Astrocyte of the cerebellum (primary cell): Measurements from ENCODE around the gene ETF1.

Source experiments
- DNase-seq: peaks from one replicate; pipeline ENCODE4 v3.0.0-alpha.2; 2011; ENCODE audit warnings: low read depth
- H3K4me3 ChIP-seq: 2 replicates; pipeline ENCODE4 v1.5.1; 2011; ENCODE audit warnings: mild to moderate bottlenecking, low read depth, low read length, moderate library complexity
- in situ Hi-C: cut with HindIII; loops from 2 replicates; pipeline ENCODE4 v1.10.0; 2017; ENCODE audit warnings: low sequenced_read_pairs
- TF ChIP-seq, protein P1 (sequence below): IDR thresholded peaks from 2 replicates; pipeline ENCODE4 v1.5.1; 2012; ENCODE audit warnings: low read length, low read depth, moderate library complexity, mild to moderate bottlenecking; ENCODE audit errors: missing control alignments

The ETF1 gene

DNA sequence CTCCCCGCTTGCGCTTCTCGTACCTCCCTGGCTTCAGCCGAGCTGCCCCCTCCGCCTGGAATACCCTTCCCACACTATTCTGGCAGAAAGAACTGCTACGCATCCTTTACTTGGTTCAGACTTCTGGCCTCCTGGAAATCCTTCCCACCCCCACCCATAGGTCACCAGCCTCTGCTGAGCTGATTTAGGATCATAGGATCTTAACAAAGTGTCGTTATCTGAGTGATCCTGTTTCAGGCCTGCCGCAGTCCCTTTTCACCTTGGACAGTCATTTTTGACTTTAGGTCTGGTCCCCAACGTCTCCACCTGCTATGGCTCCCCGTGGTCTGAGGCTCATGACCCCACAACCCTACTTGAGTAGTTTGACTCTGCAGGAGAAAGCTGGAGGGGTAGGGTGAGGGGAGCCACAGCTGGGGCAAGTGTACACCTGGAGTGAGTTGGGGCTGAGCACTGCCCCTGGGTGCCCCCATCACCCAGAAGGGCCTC, 50.4 kb downstream of the ETF1 start:
- in situ Hi-C loops: no loop called here
- no peak for DNase-seq
- peak overlapping the region; percentile 50 for H3K4me3 ChIP-seq
- TF ChIP-seq, protein P1, sequence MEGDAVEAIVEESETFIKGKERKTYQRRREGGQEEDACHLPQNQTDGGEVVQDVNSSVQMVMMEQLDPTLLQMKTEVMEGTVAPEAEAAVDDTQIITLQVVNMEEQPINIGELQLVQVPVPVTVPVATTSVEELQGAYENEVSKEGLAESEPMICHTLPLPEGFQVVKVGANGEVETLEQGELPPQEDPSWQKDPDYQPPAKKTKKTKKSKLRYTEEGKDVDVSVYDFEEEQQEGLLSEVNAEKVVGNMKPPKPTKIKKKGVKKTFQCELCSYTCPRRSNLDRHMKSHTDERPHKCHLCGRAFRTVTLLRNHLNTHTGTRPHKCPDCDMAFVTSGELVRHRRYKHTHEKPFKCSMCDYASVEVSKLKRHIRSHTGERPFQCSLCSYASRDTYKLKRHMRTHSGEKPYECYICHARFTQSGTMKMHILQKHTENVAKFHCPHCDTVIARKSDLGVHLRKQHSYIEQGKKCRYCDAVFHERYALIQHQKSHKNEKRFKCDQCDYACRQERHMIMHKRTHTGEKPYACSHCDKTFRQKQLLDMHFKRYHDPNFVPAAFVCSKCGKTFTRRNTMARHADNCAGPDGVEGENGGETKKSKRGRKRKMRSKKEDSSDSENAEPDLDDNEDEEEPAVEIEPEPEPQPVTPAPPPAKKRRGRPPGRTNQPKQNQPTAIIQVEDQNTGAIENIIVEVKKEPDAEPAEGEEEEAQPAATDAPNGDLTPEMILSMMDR: no peak

DNA sequence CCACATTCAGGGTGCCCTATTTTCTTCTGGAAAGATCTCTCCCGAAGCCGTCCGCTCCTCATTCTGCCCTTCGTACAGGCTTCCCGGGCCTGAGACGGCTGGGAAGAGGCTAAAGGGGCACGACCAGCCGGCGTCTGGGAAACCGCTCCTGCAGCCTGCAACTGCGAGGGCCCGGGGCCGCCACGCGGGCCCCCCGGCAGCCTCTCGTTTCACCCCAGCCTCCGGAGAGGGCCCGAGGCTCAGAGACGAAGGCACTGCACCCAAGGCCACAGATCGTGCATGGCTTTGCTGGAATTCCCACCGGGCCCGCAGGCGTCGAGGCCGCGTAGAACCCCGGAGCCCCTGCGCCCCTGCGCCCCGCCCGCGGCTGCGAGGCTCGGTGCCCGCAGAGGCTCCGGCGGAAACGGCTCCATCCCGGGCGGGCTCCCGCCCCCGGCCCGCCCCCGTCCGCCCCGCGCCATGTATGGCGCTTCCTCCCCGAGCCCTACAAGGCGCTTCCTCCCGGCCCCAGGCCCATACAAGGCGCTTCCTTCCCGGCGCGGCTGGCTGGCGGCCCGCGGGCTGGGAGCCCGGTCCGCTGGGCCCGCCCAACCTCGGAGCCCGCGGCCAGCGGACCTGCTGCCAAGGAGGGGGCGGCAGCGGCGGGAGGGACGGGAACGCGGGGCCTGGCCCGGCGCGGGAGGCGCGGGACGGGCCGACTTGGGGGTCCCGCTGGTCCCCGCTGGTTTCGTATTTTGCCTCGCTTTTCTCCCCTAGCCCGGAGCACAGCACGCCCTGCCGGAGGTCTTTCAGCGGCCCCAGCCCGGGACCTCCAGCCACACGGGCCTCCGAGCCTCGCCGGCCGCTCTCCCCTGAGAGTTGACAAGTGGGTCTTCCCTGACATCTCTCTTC, 51.1 kb downstream of the ETF1 start:
- DNase-seq: peak; percentile 74
- TF ChIP-seq, protein P1: no peak
- peak overlapping the region; percentile 50 for H3K4me3 ChIP-seq
- in situ Hi-C loops: no loop called here

DNA sequence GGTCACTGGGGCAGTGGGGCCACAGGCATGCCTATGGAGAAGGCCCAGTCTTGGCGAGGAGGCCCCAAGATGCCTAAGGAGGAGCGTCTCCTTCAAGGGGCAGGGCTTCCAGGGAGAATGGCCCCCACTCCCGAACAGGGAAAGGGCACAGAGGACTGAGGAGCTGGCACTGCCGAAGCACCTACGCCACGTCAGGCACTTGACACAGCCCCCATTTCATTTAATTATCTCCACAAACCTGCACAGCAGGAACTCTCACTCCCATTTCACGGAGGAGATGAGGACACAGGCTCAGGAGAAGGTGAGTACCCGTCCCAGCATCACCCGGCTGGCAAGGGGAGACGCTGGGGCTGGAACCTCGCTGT, 51.8 kb downstream of the ETF1 start:
- TF ChIP-seq, protein P1: no peak
- in situ Hi-C loops: no loop called here
- H3K4me3 ChIP-seq: peak overlapping the region; percentile 50
- DNase-seq: no peak

DNA sequence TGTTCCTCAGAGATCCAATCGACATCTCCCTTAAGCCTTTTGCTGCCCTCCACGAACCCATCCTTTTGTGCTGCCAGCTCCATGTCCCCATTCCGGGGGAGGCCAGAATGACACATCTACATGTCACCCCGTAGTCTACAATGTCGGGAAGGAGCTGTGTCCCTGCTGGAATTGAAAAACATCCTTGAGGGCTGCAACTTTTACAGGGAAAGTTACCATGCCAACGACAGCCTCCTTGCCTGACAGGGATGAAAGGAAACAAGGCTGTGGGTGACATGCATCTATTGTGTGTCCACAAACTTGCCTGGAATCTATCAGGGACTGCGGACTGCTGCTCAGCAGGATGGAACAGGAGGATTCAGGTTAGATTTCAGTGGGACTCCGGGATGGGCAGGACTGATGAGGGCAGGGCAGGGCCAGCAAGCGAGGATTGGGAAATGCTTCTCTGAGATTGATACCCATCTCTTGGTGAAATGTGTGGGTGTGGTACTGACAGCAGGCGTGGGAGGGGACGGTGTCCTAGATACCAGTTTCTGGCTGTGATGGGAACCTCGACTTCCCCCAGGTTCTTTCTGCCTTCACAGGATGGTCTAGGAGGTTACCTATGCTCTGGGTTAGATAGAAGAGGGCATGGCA, 52.3 kb downstream of the ETF1 start:
- TF ChIP-seq, protein P1: no peak
- no peak for DNase-seq
- no peak overlapping the region for H3K4me3 ChIP-seq
- in situ Hi-C loops: no loop called here

DNA sequence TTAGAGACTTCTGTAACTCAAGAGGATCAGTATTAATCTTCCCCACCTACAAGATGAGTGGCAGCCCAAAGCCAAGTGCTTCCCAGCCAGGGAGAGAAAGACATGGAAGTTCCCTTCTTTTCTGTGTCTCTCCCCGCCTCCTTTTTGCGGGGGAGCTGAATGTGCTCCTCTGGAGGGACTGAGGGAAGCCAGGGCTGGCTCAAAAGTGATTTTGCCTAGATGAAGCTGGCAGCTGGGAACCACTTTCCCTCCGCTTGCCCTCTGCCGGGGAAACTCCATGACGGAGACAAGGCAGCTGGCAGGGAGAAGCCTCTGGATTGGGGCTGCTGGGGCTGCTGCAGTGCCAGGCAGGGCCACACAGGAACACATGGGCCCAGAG, 53.4 kb downstream of the ETF1 start:
- TF ChIP-seq, protein P1: no peak
- in situ Hi-C loops: no loop called here
- DNase-seq: no peak
- no peak overlapping the region for H3K4me3 ChIP-seq

DNA sequence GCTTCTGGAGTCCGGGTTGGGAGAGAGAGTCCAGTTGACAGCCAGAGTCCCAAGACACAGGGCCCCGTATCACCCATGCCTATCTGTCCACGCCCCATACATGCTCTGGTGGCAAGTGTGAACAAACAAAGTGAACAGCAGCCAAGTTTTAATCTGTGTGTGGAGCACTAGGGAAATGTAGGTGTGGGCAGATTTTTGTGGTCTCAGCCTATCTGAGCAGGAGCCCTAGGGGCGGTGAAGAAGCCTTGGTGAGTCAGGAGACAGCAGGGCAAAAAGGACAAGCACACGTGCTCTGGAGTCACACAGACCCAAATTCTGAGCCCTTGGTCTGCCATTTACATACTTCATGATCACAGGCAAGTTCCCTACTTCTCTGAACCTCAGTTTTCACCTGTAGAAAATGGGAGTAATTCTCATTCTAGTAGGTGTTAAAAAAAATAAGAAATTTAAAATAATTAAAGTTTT, 54.5 kb downstream of the ETF1 start:
- in situ Hi-C loops: no loop called here
- no peak for DNase-seq
- TF ChIP-seq, protein P1: no peak
- no peak overlapping the region for H3K4me3 ChIP-seq
